Measurements from ENCODE around the gene POLR1G. TPM values are rescaled to one million over a fixed set of nuclear protein-coding genes. Genes with fewer than 3 reads are reported as not detected.

Gene POLR1G
- total and polyA plus RNA-seq, 4 donors, result 1.1 to 2.4 (median 1.9) TPM

DNA sequence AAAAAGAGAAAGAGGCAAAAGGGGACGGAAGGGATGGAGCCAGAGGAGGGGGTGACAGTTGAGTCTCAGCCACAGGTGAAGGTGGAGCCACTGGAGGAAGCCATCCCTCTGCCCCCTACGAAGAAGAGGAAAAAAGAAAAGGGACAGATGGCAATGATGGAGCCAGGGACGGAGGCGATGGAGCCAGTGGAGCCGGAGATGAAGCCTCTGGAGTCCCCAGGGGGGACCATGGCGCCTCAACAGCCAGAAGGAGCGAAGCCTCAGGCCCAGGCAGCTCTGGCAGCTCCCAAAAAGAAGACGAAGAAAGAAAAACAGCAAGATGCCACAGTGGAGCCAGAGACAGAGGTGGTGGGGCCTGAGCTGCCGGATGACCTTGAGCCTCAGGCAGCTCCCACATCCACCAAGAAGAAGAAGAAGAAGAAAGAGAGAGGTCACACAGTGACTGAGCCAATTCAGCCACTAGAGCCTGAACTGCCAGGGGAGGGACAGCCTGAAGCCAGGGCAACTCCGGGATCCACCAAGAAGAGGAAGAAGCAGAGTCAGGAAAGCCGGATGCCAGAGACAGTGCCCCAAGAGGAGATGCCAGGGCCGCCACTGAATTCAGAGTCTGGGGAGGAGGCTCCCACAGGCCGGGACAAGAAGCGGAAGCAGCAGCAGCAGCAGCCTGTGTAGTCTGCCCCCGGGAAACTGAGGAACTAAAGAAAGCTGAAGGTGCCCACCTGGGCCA is 2.5 kb downstream of the POLR1G start:
- DNase-seq (ENCODE audit: low spot score), result no peak
- peaks cover 2 to 13% (median 11%) of the 10 kb centered on the region in 4 donors for H3K36me3 ChIP-seq (ENCODE audit: control insufficient read depth in 4 of 4, insufficient read depth in 3 of 4, low read depth in 1 of 4, low read length in 3 of 4)
- H3K9ac ChIP-seq (ENCODE audit: low read depth in 1 of 2, low read length in 2 of 2), result no peak overlapping the region
- 89% methylated on average over 15 of the region's 15 CpGs for WGBS
- no peak overlapping the region for H3K4me3 ChIP-seq (ENCODE audit: low read depth in 1 of 3, low read length in 3 of 3)
- no peaks in the 10 kb centered on the region for H3K27me3 ChIP-seq (ENCODE audit: control insufficient read depth in 4 of 4, insufficient read depth in 4 of 4, low read length in 3 of 4)
- H3K9me3 ChIP-seq (ENCODE audit: control insufficient read depth in 4 of 4, low read length in 3 of 4), result no peaks in the 10 kb centered on the region
- TF ChIP-seq RXRA (IDR thresholded peaks at IDR 0.05), result no peak
- TF ChIP-seq, protein P1, sequence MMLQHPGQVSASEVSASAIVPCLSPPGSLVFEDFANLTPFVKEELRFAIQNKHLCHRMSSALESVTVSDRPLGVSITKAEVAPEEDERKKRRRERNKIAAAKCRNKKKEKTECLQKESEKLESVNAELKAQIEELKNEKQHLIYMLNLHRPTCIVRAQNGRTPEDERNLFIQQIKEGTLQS (IDR thresholded peaks at IDR 0.05), result no peak
- TF ChIP-seq ZBTB33 (IDR thresholded peaks at IDR 0.05), result no peak
- no peak for TF ChIP-seq RAD21 (IDR thresholded peaks at IDR 0.05)
- TF ChIP-seq, protein P2, sequence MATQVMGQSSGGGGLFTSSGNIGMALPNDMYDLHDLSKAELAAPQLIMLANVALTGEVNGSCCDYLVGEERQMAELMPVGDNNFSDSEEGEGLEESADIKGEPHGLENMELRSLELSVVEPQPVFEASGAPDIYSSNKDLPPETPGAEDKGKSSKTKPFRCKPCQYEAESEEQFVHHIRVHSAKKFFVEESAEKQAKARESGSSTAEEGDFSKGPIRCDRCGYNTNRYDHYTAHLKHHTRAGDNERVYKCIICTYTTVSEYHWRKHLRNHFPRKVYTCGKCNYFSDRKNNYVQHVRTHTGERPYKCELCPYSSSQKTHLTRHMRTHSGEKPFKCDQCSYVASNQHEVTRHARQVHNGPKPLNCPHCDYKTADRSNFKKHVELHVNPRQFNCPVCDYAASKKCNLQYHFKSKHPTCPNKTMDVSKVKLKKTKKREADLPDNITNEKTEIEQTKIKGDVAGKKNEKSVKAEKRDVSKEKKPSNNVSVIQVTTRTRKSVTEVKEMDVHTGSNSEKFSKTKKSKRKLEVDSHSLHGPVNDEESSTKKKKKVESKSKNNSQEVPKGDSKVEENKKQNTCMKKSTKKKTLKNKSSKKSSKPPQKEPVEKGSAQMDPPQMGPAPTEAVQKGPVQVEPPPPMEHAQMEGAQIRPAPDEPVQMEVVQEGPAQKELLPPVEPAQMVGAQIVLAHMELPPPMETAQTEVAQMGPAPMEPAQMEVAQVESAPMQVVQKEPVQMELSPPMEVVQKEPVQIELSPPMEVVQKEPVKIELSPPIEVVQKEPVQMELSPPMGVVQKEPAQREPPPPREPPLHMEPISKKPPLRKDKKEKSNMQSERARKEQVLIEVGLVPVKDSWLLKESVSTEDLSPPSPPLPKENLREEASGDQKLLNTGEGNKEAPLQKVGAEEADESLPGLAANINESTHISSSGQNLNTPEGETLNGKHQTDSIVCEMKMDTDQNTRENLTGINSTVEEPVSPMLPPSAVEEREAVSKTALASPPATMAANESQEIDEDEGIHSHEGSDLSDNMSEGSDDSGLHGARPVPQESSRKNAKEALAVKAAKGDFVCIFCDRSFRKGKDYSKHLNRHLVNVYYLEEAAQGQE (IDR thresholded peaks at IDR 0.05), result no peak
- no peak for TF ChIP-seq JUND (IDR thresholded peaks at IDR 0.05)
- TF ChIP-seq MAX (IDR thresholded peaks at IDR 0.05), result no peak
- TF ChIP-seq HNF4G (IDR thresholded peaks at IDR 0.05), result no peak
- no peak for TF ChIP-seq YY1 (IDR thresholded peaks at IDR 0.05)
- TF ChIP-seq, protein P3, sequence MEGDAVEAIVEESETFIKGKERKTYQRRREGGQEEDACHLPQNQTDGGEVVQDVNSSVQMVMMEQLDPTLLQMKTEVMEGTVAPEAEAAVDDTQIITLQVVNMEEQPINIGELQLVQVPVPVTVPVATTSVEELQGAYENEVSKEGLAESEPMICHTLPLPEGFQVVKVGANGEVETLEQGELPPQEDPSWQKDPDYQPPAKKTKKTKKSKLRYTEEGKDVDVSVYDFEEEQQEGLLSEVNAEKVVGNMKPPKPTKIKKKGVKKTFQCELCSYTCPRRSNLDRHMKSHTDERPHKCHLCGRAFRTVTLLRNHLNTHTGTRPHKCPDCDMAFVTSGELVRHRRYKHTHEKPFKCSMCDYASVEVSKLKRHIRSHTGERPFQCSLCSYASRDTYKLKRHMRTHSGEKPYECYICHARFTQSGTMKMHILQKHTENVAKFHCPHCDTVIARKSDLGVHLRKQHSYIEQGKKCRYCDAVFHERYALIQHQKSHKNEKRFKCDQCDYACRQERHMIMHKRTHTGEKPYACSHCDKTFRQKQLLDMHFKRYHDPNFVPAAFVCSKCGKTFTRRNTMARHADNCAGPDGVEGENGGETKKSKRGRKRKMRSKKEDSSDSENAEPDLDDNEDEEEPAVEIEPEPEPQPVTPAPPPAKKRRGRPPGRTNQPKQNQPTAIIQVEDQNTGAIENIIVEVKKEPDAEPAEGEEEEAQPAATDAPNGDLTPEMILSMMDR (IDR thresholded peaks at IDR 0.05; ENCODE audit: low read depth, low read length, missing input control), result no peak
- TF ChIP-seq FOXA1 (IDR thresholded peaks at IDR 0.05), result no peak
- no peak for TF ChIP-seq NR2F2 (IDR thresholded peaks at IDR 0.05)
- no peak for TF ChIP-seq FOXA2 (IDR thresholded peaks at IDR 0.05)
- no peak for TF ChIP-seq EGR1 (IDR thresholded peaks at IDR 0.05; ENCODE audit: low read depth in 2 of 2)
- TF ChIP-seq GABPA (IDR thresholded peaks at IDR 0.05 in 1 of 2, conservative IDR thresholded peaks at IDR 0.05 in 1 of 2), result no peak
- TF ChIP-seq TAF1 (conservative IDR thresholded peaks at IDR 0.05), result no peak
- no peak for TF ChIP-seq SP1 (IDR thresholded peaks at IDR 0.05)
- TF ChIP-seq HNF4A (conservative IDR thresholded peaks at IDR 0.05), result no peak
- H3K4me1 ChIP-seq (ENCODE audit: control insufficient read depth in 4 of 4, insufficient read depth in 4 of 4, low read length in 3 of 4), result peaks cover 8 to 31% (median 20%) of the 10 kb centered on the region in 4 donors
- no peak overlapping the region for H3K27ac ChIP-seq (ENCODE audit: low read depth in 1 of 2, low read length in 2 of 2)
